Peyer's patch (tissue), 4 donors: ENCODE measurements around the gene CALU.

Experiments
- POLR2A ChIP-seq, 2 donors: fragments of 450-650 bp; IDR thresholded peaks; one replicate each; pipeline ENCODE4 v1.5.1; 2017; ENCODE audit warnings: antibody characterized with exemption in 2 of 2, mild to moderate bottlenecking in 2 of 2, moderate library complexity in 2 of 2
- TF ChIP-seq, protein P1 (sequence below), 6 experiments: fragments of 450-650 bp in 4 of 6; fragments of 200-600 bp in 2 of 6; sonication (generic) in 1 of 6; IDR thresholded peaks; one replicate each; pipeline ENCODE4 v1.5.1; 2017 to 2019; ENCODE audit warnings: antibody characterized with exemption in 6 of 6, mild to moderate bottlenecking in 3 of 6, moderate library complexity in 1 of 6

DNA sequence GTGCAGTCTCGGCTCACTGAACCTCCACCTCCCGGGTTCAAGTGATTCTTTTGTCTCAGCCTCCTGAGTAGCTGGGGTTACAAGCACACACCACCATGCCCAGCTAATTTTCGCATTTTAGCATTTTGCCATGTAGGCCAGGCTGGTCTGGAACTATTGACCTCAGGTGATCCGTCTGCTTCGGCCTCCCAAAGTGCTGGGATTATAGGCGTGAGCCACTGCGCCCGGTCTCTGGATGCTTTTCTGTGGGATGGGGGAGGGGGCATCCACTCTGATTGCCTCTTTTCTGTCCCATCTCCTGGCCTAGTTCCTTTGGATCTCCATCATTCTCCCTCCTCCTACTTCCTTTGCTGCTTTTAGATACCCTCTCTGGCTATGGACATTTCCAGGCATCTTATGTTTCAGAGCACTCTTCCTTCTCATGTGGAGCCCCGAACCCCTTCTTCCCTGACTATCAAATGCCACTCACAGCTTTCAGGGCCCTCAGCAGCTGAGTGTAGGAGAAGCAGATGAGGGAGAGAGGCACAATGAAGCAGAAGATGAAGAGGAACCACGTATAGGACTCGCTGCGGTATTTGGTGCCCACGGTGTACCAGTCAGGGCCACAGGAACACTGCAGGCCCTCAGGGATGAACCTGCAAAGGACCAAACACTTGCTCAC, 35.0 kb downstream of the CALU start:
- TF ChIP-seq, protein P1, sequence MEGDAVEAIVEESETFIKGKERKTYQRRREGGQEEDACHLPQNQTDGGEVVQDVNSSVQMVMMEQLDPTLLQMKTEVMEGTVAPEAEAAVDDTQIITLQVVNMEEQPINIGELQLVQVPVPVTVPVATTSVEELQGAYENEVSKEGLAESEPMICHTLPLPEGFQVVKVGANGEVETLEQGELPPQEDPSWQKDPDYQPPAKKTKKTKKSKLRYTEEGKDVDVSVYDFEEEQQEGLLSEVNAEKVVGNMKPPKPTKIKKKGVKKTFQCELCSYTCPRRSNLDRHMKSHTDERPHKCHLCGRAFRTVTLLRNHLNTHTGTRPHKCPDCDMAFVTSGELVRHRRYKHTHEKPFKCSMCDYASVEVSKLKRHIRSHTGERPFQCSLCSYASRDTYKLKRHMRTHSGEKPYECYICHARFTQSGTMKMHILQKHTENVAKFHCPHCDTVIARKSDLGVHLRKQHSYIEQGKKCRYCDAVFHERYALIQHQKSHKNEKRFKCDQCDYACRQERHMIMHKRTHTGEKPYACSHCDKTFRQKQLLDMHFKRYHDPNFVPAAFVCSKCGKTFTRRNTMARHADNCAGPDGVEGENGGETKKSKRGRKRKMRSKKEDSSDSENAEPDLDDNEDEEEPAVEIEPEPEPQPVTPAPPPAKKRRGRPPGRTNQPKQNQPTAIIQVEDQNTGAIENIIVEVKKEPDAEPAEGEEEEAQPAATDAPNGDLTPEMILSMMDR (IDR thresholded peaks at IDR 0.05) = no peak
- no peak for TF ChIP-seq POLR2A (IDR thresholded peaks at IDR 0.05)
